Body of pancreas (tissue), 4 donors: ENCODE results near the gene SLC5A4.

Source experiments
- POLR2A ChIP-seq, 3 donors: fragments of 450-650 bp; IDR thresholded peaks; one replicate each; pipeline ENCODE4 v1.6.1; 2016; ENCODE audit warnings: antibody characterized with exemption in 3 of 3, mild to moderate bottlenecking in 2 of 3
- TF ChIP-seq, protein P1 (sequence below), 7 experiments: fragments of 450-650 bp in 4 of 7; fragments of 200-600 bp in 3 of 7; sonication (generic) in 3 of 7; IDR thresholded peaks; one replicate each; pipeline ENCODE4 v1.5.1; 2016 to 2019; ENCODE audit warnings: antibody characterized with exemption in 7 of 7

DNA sequence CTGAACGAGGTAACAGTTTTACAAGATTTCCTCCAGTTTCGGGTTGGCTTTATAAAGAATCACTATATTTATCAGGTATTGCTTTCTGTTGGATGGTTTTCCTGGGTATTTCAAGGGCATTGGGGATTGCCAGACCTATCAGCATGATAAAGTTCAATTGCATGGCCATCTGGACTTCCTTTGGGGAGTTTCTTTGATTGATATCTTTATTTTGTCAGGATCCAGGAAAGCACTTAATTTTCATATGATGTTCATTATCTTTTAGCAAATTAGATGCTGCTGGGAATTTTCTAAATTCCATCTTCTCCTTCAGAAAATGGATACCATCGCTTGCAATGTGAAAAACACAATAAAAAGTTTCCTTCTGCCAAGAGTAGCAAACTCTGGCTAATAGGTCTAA, 71.5 kb downstream of the SLC5A4 start:
- TF ChIP-seq, protein P1, sequence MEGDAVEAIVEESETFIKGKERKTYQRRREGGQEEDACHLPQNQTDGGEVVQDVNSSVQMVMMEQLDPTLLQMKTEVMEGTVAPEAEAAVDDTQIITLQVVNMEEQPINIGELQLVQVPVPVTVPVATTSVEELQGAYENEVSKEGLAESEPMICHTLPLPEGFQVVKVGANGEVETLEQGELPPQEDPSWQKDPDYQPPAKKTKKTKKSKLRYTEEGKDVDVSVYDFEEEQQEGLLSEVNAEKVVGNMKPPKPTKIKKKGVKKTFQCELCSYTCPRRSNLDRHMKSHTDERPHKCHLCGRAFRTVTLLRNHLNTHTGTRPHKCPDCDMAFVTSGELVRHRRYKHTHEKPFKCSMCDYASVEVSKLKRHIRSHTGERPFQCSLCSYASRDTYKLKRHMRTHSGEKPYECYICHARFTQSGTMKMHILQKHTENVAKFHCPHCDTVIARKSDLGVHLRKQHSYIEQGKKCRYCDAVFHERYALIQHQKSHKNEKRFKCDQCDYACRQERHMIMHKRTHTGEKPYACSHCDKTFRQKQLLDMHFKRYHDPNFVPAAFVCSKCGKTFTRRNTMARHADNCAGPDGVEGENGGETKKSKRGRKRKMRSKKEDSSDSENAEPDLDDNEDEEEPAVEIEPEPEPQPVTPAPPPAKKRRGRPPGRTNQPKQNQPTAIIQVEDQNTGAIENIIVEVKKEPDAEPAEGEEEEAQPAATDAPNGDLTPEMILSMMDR (IDR thresholded peaks at IDR 0.05) = no peak
- TF ChIP-seq POLR2A (IDR thresholded peaks at IDR 0.05) = no peak
